Fibroblast of lung (primary cell): ENCODE measurements around the gene ANO1. TPM values are rescaled to one million over a fixed set of nuclear protein-coding genes. Genes with fewer than 3 reads are reported as not detected.

ENCODE experiments used
- DNase-seq, 2 donors: peaks; one replicate each; pipeline versions ENCODE4 v3.0.0 to v3.0.0-alpha.2; 2010; ENCODE audit warnings: low read depth in 2 of 2
- H2AFZ ChIP-seq: 2 replicates; pipeline ENCODE4 v1.5.1; 2012; ENCODE audit warnings: low read length, control low read depth, inconsistent platforms
- H3K27ac ChIP-seq: 2 replicates; pipeline ENCODE4 v1.5.1; 2011; ENCODE audit warnings: low read length, control low read depth; ENCODE audit not compliant: insufficient read depth
- H3K27me3 ChIP-seq: 2 replicates; pipeline ENCODE4 v1.5.1; 2011; ENCODE audit warnings: mild to moderate bottlenecking, low read length; ENCODE audit not compliant: control insufficient read depth, insufficient read depth
- H3K36me3 ChIP-seq: 2 replicates; pipeline ENCODE4 v1.5.1; 2011; ENCODE audit warnings: low read length; ENCODE audit not compliant: control insufficient read depth, insufficient read depth
- H3K4me1 ChIP-seq: 2 replicates; pipeline ENCODE4 v1.5.1; 2011; ENCODE audit warnings: low read length; ENCODE audit not compliant: control insufficient read depth, insufficient read depth; ENCODE audit errors: extremely low read depth
- H3K4me2 ChIP-seq: 2 replicates; pipeline ENCODE4 v1.5.1; 2011; ENCODE audit warnings: low read length, control low read depth; ENCODE audit not compliant: insufficient read depth; ENCODE audit errors: extremely low read depth
- H3K4me3 ChIP-seq, 4 experiments: fragments of 200-600 bp in 1 of 4; sonication (generic) in 1 of 4; replicated peaks in 1 of 4; 2 replicates each; pipeline ENCODE4 v1.5.1; 2011 to 2016; ENCODE audit warnings: low read length in 4 of 4, low read depth in 3 of 4, mild to moderate bottlenecking in 3 of 4, control low read depth in 2 of 4, inconsistent platforms in 1 of 4, mixed read lengths in 1 of 4; ENCODE audit not compliant: insufficient read depth in 1 of 4; ENCODE audit errors: control extremely low read depth in 1 of 4
- H3K79me2 ChIP-seq: 2 replicates; pipeline ENCODE4 v1.5.1; 2012; ENCODE audit warnings: mild to moderate bottlenecking, low read length, inconsistent platforms; ENCODE audit not compliant: control insufficient read depth, insufficient read depth
- H3K9ac ChIP-seq: 2 replicates; pipeline ENCODE4 v1.5.1; 2011; ENCODE audit warnings: mild to moderate bottlenecking, low read length, control low read depth; ENCODE audit not compliant: insufficient read depth
- H3K9me3 ChIP-seq: 2 replicates; pipeline ENCODE4 v1.5.1; 2012; ENCODE audit warnings: low read depth, low read length; ENCODE audit not compliant: control insufficient read depth, insufficient read depth
- H4K20me1 ChIP-seq: 2 replicates; pipeline ENCODE4 v1.5.1; 2011; ENCODE audit warnings: low read length; ENCODE audit not compliant: control insufficient read depth, insufficient read depth; ENCODE audit errors: extremely low read depth
- CTCF ChIP-seq, 2 donors: IDR thresholded peaks in 1 of 2; conservative IDR thresholded peaks in 1 of 2; 1 replicate in 1 of 2; 2 replicates in 1 of 2; pipeline ENCODE4 v1.5.1; 2011 to 2012; ENCODE audit warnings: low read length in 2 of 2, control low read depth in 1 of 2, inconsistent platforms in 1 of 2, low read depth in 1 of 2, mild to moderate bottlenecking in 1 of 2
- EZH2 ChIP-seq: IDR thresholded peaks from 2 replicates; pipeline ENCODE4 v1.5.1; 2012; ENCODE audit warnings: low read length, control low read depth, mild to moderate bottlenecking; ENCODE audit errors: missing control alignments
- polyA plus RNA-seq, 2 donors: library from polyadenylated mRNA; depleted of rRNA in 1 of 2; stranded (reverse) in 1 of 2; unstranded in 1 of 2; fragments of >200 nt; gene quantifications; 2 replicates each; pipeline ENCODE4 v1.2.1, GENCODE V29; 2011 to 2012; ENCODE audit warnings: missing spikeins in 1 of 2
- total RNA-seq: library from RNA; depleted of rRNA; stranded (reverse); fragments of >200 nt; gene quantifications from 2 replicates; pipeline ENCODE4 v1.2.1, GENCODE V29; 2014

ANO1 gene
- total and polyA plus RNA-seq, 2 donors (not counting 1 experiment from before 2014, with no cell fraction given): 0.99 to 4.1 TPM

- DNase-seq: no peak
- no peak overlapping the region for H3K4me3 ChIP-seq
- no peaks in the 10 kb centered on the region for H3K4me1 ChIP-seq
Measured at GRCh38 chr11:70103256-70103975, 25.3 kb downstream of the ANO1 start.

GRCh38 chr11:70104419-70104818 lies 26.3 kb downstream of the ANO1 start:
- H3K9me3 ChIP-seq: no peaks in the 10 kb centered on the region
- no peaks in the 10 kb centered on the region for H3K79me2 ChIP-seq
- H3K9ac ChIP-seq: no peak overlapping the region
- no peaks in the 10 kb centered on the region for H4K20me1 ChIP-seq
- no peak overlapping the region for H3K27ac ChIP-seq
- H3K4me3 ChIP-seq: no peak overlapping the region
- H2AFZ ChIP-seq: no peak overlapping the region
- DNase-seq: no peak
- H3K4me1 ChIP-seq: no peaks in the 10 kb centered on the region
- no peaks in the 10 kb centered on the region for H3K36me3 ChIP-seq
- H3K27me3 ChIP-seq: no peaks in the 10 kb centered on the region
- TF ChIP-seq CTCF (conservative IDR thresholded peaks at IDR 0.05 in 1 of 2, IDR thresholded peaks at IDR 0.05 in 1 of 2; ENCODE audit: low read depth in 1 of 2, low read length in 2 of 2) (no peak), EZH2 (no peak)
- no peak overlapping the region for H3K4me2 ChIP-seq

More at GRCh38 chr11:70103256-70103975, 25.3 kb downstream of the ANO1 start:
- TF ChIP-seq CTCF (conservative IDR thresholded peaks at IDR 0.05 in 1 of 2, IDR thresholded peaks at IDR 0.05 in 1 of 2; ENCODE audit: low read depth in 1 of 2, low read length in 2 of 2): no peak
- H2AFZ ChIP-seq: no peak overlapping the region
- no peaks in the 10 kb centered on the region for H3K27me3 ChIP-seq
- no peaks in the 10 kb centered on the region for H3K9me3 ChIP-seq
- no peak overlapping the region for H3K4me2 ChIP-seq
- no peak overlapping the region for H3K27ac ChIP-seq
- H3K79me2 ChIP-seq: no peaks in the 10 kb centered on the region
- H4K20me1 ChIP-seq: no peaks in the 10 kb centered on the region
- no peaks in the 10 kb centered on the region for H3K36me3 ChIP-seq
- H3K9ac ChIP-seq: no peak overlapping the region

- Histone ChIP-seq H2AFZ (no peak overlapping the region), H3K9ac (no peak overlapping the region), H3K36me3 (no peaks in the 10 kb centered on the region), H3K4me2 (no peak overlapping the region), H3K27ac (no peak overlapping the region), H3K4me1 (no peaks in the 10 kb centered on the region), H3K27me3 (no peaks in the 10 kb centered on the region), H3K4me3 (no peak overlapping the region), H4K20me1 (no peaks in the 10 kb centered on the region), H3K79me2 (no peaks in the 10 kb centered on the region), H3K9me3 (no peaks in the 10 kb centered on the region)
- DNase-seq: no peak
- no peak for TF ChIP-seq CTCF (conservative IDR thresholded peaks at IDR 0.05 in 1 of 2, IDR thresholded peaks at IDR 0.05 in 1 of 2; ENCODE audit: low read depth in 1 of 2, low read length in 2 of 2)
- no peak for TF ChIP-seq EZH2
Measured at GRCh38 chr11:70104961-70105360, 26.8 kb downstream of the ANO1 start.
